Endothelial cell (in vitro differentiated cells): ENCODE measurements around the gene ISG20. TPM values are rescaled to one million over a fixed set of nuclear protein-coding genes. Genes with fewer than 3 reads are reported as not detected.

Experiments used
- DNase-seq: peaks from one replicate; pipeline ENCODE4 v3.0.0; 2021; ENCODE audit warnings: low spot score
- H3K27ac Mint-ChIP-seq: one replicate; pipeline ENCODE4 v1.8.0; 2021; ENCODE audit warnings: mixed read lengths, inconsistent platforms; ENCODE audit not compliant: unreplicated experiment
- H3K27me3 Mint-ChIP-seq: one replicate; pipeline ENCODE4 v1.8.0; 2021; ENCODE audit warnings: mild to moderate bottlenecking, moderate library complexity, mixed read lengths, inconsistent platforms; ENCODE audit not compliant: unreplicated experiment
- H3K36me3 Mint-ChIP-seq: one replicate; pipeline ENCODE4 v1.8.0; 2021; ENCODE audit warnings: mild to moderate bottlenecking, low read depth, mixed read lengths, inconsistent platforms; ENCODE audit not compliant: unreplicated experiment
- H3K4me1 Mint-ChIP-seq: one replicate; pipeline ENCODE4 v1.8.0; 2021; ENCODE audit warnings: mild to moderate bottlenecking, mixed read lengths, inconsistent platforms; ENCODE audit not compliant: unreplicated experiment
- H3K4me3 Mint-ChIP-seq: one replicate; pipeline ENCODE4 v1.8.0; 2021; ENCODE audit warnings: mild to moderate bottlenecking, mixed read lengths, inconsistent platforms; ENCODE audit not compliant: unreplicated experiment
- H3K9me3 Mint-ChIP-seq: one replicate; pipeline ENCODE4 v1.8.0; 2021; ENCODE audit warnings: mixed read lengths, inconsistent platforms; ENCODE audit not compliant: unreplicated experiment
- CTCF ChIP-seq: fragments of 200-600 bp; sonication (generic); IDR thresholded peaks from one replicate; pipeline ENCODE4 v1.5.0; 2021; ENCODE audit warnings: antibody characterized with exemption; ENCODE audit not compliant: unreplicated experiment
- total RNA-seq: library from RNA; stranded (reverse); fragmentation: NEBNext Ultra II Directional; extraction: Animal tissue kit (Norgen Biotek cat#: 25700); gene quantifications from one replicate; pipeline ENCODE4 v1.2.1, GENCODE V29; 2021; ENCODE audit not compliant: unreplicated experiment

ISG20 gene
- total RNA-seq, 1 donor from 2014 or later = 6.6 TPM

GRCh38 chr15:88680241-88681001 lies 41.6 kb downstream of the ISG20 start:
- no peak for DNase-seq

GRCh38 chr15:88681610-88682221 lies 42.9 kb downstream of the ISG20 start:
- no peaks in the 10 kb centered on the region for H3K36me3 Mint-ChIP-seq
- H3K27ac Mint-ChIP-seq = no peak overlapping the region
- no peak overlapping the region for H3K4me3 Mint-ChIP-seq
- TF ChIP-seq CTCF = no peak
- no peaks in the 10 kb centered on the region for H3K4me1 Mint-ChIP-seq
- peaks cover 5% of the 10 kb centered on the region for H3K27me3 Mint-ChIP-seq
- H3K9me3 Mint-ChIP-seq = no peaks in the 10 kb centered on the region
- DNase-seq = no peak

More at GRCh38 chr15:88680241-88681001, 41.6 kb downstream of the ISG20 start:
- Mint-ChIP-seq H3K9me3 (no peaks in the 10 kb centered on the region), H3K4me1 (no peaks in the 10 kb centered on the region), H3K4me3 (no peak overlapping the region), H3K36me3 (no peaks in the 10 kb centered on the region), H3K27me3 (peaks cover 5% of the 10 kb centered on the region), H3K27ac (no peak overlapping the region)
- TF ChIP-seq CTCF = no peak

- Mint-ChIP-seq H3K27ac (no peak overlapping the region), H3K27me3 (peaks cover 5% of the 10 kb centered on the region), H3K4me3 (no peak overlapping the region), H3K4me1 (no peaks in the 10 kb centered on the region), H3K36me3 (peaks cover under 1% of the 10 kb centered on the region), H3K9me3 (no peaks in the 10 kb centered on the region)
- DNase-seq = no peak
- TF ChIP-seq CTCF = no peak
Measured at GRCh38 chr15:88684345-88684744, 45.5 kb downstream of the ISG20 start.

- Mint-ChIP-seq H3K36me3 (peaks cover 5% of the 10 kb centered on the region), H3K9me3 (no peaks in the 10 kb centered on the region), H3K4me1 (no peaks in the 10 kb centered on the region), H3K27me3 (peaks cover 10% of the 10 kb centered on the region), H3K4me3 (no peak overlapping the region), H3K27ac (no peak overlapping the region)
- no peak for TF ChIP-seq CTCF
- DNase-seq = no peak
Measured at GRCh38 chr15:88686166-88686565, 47.4 kb downstream of the ISG20 start.

GRCh38 chr15:88688394-88688933 lies 49.6 kb downstream of the ISG20 start:
- no peak for TF ChIP-seq CTCF
- Mint-ChIP-seq H3K4me3 (no peak overlapping the region), H3K9me3 (no peaks in the 10 kb centered on the region), H3K36me3 (peaks cover 5% of the 10 kb centered on the region), H3K4me1 (no peaks in the 10 kb centered on the region), H3K27ac (no peak overlapping the region), H3K27me3 (peaks cover 9% of the 10 kb centered on the region)
- DNase-seq = no peak
